CD4-positive, CD25-positive, alpha-beta regulatory T cell (primary cell): Measurements from ENCODE around the gene MINDY1. TPM values are rescaled to one million over a fixed set of nuclear protein-coding genes. Genes with fewer than 3 reads are reported as not detected.

Experiments
- ATAC-seq, 2 donors: fragments of 150-1000 bp; cut with Tn5 transposase; one replicate each; pipeline ENCODE4 v1.10.0; 2021; ENCODE audit warnings: low read depth in 2 of 2, moderate number of reproducible peaks in 2 of 2, moderate library complexity in 1 of 2
- DNase-seq, 3 donors: peaks; one replicate each; pipeline versions ENCODE4 v3.0.0 to v3.0.0-alpha.2; 2012 to 2022; ENCODE audit warnings: mixed read lengths in 1 of 3
- H3K27ac ChIP-seq: one replicate; pipeline ENCODE4 v1.7.0; 2013; ENCODE audit warnings: mild to moderate bottlenecking, low read length; ENCODE audit not compliant: insufficient read depth, poor library complexity, severe bottlenecking
- H3K27me3 ChIP-seq: one replicate; pipeline ENCODE4 v1.7.0; 2013; ENCODE audit warnings: low read length; ENCODE audit not compliant: control insufficient read depth, insufficient read depth
- H3K36me3 ChIP-seq: one replicate; pipeline ENCODE4 v1.7.0; 2013; ENCODE audit warnings: mild to moderate bottlenecking, low read length, moderate library complexity; ENCODE audit not compliant: control insufficient read depth, insufficient read depth
- H3K4me1 ChIP-seq: 2 replicates; pipeline ENCODE4 v1.7.0; 2013; ENCODE audit warnings: mild to moderate bottlenecking, low read length; ENCODE audit not compliant: insufficient read depth, control insufficient read depth, poor library complexity, severe bottlenecking
- H3K4me3 ChIP-seq: one replicate; pipeline ENCODE4 v1.7.0; 2013; ENCODE audit warnings: low read depth, mild to moderate bottlenecking, low read length, moderate library complexity
- H3K9me3 ChIP-seq, 2 experiments: 1 replicate in 1 of 2; 2 replicates in 1 of 2; pipeline ENCODE4 v1.7.0; 2013; ENCODE audit warnings: low read length in 2 of 2, mild to moderate bottlenecking in 1 of 2, moderate library complexity in 1 of 2; ENCODE audit not compliant: control insufficient read depth in 2 of 2
- H3K27ac Mint-ChIP-seq, 3 donors: one replicate each; pipeline ENCODE4 v1.8.0; 2020 to 2022; ENCODE audit warnings: mild to moderate bottlenecking in 3 of 3, mixed read lengths in 3 of 3, moderate library complexity in 2 of 3
- H3K27me3 Mint-ChIP-seq: one replicate; pipeline ENCODE4 v1.8.0; 2022; ENCODE audit warnings: mild to moderate bottlenecking, mixed read lengths
- H3K36me3 Mint-ChIP-seq: one replicate; pipeline ENCODE4 v1.8.0; 2020; ENCODE audit warnings: mixed read lengths
- H3K4me1 Mint-ChIP-seq, 4 donors: one replicate each; pipeline ENCODE4 v1.8.0; 2020 to 2022; ENCODE audit warnings: mixed read lengths in 4 of 4, mild to moderate bottlenecking in 1 of 4
- H3K4me3 Mint-ChIP-seq, 4 donors: one replicate each; pipeline ENCODE4 v1.8.0; 2020 to 2022; ENCODE audit warnings: mild to moderate bottlenecking in 4 of 4, mixed read lengths in 4 of 4, moderate library complexity in 3 of 4
- H3K9me3 Mint-ChIP-seq, 7 donors: one replicate each; pipeline ENCODE4 v1.8.0; 2020 to 2022; ENCODE audit warnings: mixed read lengths in 7 of 7, mild to moderate bottlenecking in 3 of 7, moderate library complexity in 2 of 7
- polyA plus RNA-seq, 4 donors: library from polyadenylated mRNA; unstranded; fragments of 300-500 nt; fragmentation: Illumina TruSeq; gene quantifications; one replicate each; pipeline ENCODE4 v1.2.3, GENCODE V29; 2021
- total RNA-seq: library from RNA; stranded (reverse); gene quantifications from one replicate; pipeline ENCODE4 v1.2.3, GENCODE V29; 2022

Gene MINDY1
- total and polyA plus RNA-seq, 5 donors from 2014 or later, result 3.0 to 12.9 (median 5.4) TPM

DNA sequence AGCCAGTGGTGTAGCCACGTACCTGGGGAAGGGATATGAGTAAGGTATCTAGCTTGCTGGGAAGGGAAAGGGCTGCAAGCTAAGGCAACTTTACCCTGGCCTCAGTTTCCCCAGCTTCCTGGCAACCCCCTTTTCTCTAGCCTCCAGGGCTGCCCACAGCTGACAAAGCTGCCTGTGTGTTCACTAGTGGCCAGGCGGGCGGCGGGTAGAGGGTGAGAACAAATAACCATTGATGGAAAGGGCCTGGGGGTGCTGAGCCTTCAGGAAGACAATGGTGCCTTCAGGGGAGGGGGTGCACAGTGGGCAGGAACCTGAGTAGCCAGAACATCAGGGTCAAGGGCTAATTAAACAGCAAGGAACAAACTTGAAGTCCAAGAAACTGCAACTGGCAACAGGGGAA, 38.2 kb downstream of the MINDY1 start:
- no peaks in the 10 kb centered on the region for H3K27me3 Mint-ChIP-seq
- peak overlapping the region in 1 of 4 donors; percentile 80 for H3K4me3 Mint-ChIP-seq
- H3K4me3 ChIP-seq, result no peak overlapping the region
- H3K9me3 Mint-ChIP-seq, result no peaks in the 10 kb centered on the region
- DNase-seq, result no peak
- H3K27ac ChIP-seq, result no peak overlapping the region
- peaks cover 29% of the 10 kb centered on the region for H3K4me1 ChIP-seq
- H3K36me3 Mint-ChIP-seq, result peaks cover 37% of the 10 kb centered on the region
- H3K36me3 ChIP-seq, result peaks cover 54% of the 10 kb centered on the region
- ATAC-seq, result no peak
- no peaks in the 10 kb centered on the region for H3K27me3 ChIP-seq
- no peaks in the 10 kb centered on the region for H3K9me3 ChIP-seq
- peaks cover 10 to 46% (median 39%) of the 10 kb centered on the region in 4 donors for H3K4me1 Mint-ChIP-seq
- peak overlapping the region in 1 of 3 donors; percentile 33 for H3K27ac Mint-ChIP-seq

DNA sequence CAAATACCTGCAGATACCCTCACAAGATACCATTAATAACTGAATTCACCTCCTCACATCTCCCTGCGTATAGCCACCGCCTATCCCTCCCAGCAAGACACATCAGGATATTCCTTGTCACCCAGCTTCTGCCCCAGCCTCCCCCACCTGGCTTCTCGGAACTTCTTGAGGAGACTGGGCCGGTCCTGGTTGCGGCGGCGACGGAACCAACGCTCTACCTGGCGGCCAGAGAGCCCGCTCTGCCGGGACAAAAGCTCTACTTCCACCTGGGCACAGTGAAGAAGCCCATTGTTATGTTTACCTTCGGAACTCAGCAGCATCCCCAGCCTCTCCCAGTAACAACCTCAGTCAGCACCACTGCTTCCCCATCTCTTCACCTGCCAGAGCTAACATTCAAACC, 38.8 kb downstream of the MINDY1 start:
- Histone ChIP-seq H3K36me3 (peaks cover 59% of the 10 kb centered on the region), H3K9me3 (no peaks in the 10 kb centered on the region), H3K4me1 (peaks cover 24% of the 10 kb centered on the region), H3K27me3 (no peaks in the 10 kb centered on the region), H3K27ac (no peak overlapping the region), H3K4me3 (no peak overlapping the region)
- Mint-ChIP-seq H3K9me3 (no peaks in the 10 kb centered on the region), H3K4me1 (peaks cover 10 to 41% (median 34%) of the 10 kb centered on the region in 4 donors), H3K36me3 (peaks cover 42% of the 10 kb centered on the region), H3K27ac (peak overlapping the region in 1 of 3 donors; percentile 35), H3K4me3 (peak overlapping the region in 1 of 4 donors; percentile 80), H3K27me3 (no peaks in the 10 kb centered on the region)
- ATAC-seq (no peak), DNase-seq (no peak)

DNA sequence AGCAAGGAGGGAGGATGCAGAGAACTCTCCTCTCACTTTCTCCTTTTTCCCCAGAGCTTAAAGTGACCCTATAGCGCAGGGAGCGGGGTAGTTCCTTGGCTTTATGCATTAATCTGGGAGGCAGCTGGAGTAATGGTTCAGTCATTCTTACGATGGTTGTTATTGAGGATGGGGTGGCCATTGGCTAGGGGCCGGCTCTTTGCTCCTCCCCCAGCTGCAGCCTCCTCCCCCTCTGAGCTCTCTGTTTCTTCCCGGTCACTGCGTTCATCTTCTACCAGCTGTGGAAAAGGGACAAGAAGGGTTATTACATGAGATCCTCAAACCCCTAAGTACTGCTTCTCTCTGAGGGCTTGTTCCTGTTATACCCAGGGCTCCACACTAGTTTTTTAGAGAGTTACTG, 40.7 kb downstream of the MINDY1 start:
- no peaks in the 10 kb centered on the region for H3K9me3 Mint-ChIP-seq
- ATAC-seq, result no peak
- no peak overlapping the region for H3K4me3 ChIP-seq
- no peak overlapping the region for H3K27ac Mint-ChIP-seq
- DNase-seq, result no peak
- H3K27me3 Mint-ChIP-seq, result no peaks in the 10 kb centered on the region
- H3K36me3 Mint-ChIP-seq, result peaks cover 49% of the 10 kb centered on the region
- H3K9me3 ChIP-seq, result no peaks in the 10 kb centered on the region
- H3K36me3 ChIP-seq, result peaks cover 76% of the 10 kb centered on the region
- H3K4me1 Mint-ChIP-seq, result peaks cover 10 to 21% (median 16%) of the 10 kb centered on the region in 4 donors
- no peak overlapping the region for H3K4me3 Mint-ChIP-seq
- H3K4me1 ChIP-seq, result peaks cover 5% of the 10 kb centered on the region
- no peaks in the 10 kb centered on the region for H3K27me3 ChIP-seq
- no peak overlapping the region for H3K27ac ChIP-seq

DNA sequence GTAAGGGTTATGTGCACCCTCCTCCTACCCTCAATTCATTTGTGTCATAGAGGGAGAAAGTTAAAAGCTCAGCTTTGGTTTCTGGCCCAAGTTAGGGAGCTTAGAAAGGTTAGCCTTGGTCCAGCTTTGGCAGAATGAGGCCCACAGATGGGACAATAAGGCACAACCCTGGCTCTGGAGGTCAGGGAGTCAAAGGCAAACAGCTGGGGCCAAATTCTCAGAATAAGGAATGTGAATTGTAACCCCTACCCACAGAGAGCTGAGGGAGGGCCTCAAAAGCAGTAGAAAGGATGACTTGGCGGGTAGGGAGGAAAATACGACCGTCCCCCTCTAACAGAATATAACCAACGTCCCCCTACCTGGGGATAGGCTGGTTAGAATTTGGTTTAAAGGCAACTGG, 41.1 kb downstream of the MINDY1 start:
- Mint-ChIP-seq H3K4me3 (no peak overlapping the region), H3K4me1 (peaks cover 7 to 17% (median 12%) of the 10 kb centered on the region in 4 donors), H3K27ac (no peak overlapping the region), H3K27me3 (no peaks in the 10 kb centered on the region), H3K9me3 (no peaks in the 10 kb centered on the region), H3K36me3 (peaks cover 50% of the 10 kb centered on the region)
- Histone ChIP-seq H3K36me3 (peaks cover 80% of the 10 kb centered on the region), H3K4me1 (peaks cover under 1% of the 10 kb centered on the region), H3K27me3 (no peaks in the 10 kb centered on the region), H3K4me3 (no peak overlapping the region), H3K9me3 (no peaks in the 10 kb centered on the region), H3K27ac (no peak overlapping the region)
- DNase-seq (no peak), ATAC-seq (no peak)

DNA sequence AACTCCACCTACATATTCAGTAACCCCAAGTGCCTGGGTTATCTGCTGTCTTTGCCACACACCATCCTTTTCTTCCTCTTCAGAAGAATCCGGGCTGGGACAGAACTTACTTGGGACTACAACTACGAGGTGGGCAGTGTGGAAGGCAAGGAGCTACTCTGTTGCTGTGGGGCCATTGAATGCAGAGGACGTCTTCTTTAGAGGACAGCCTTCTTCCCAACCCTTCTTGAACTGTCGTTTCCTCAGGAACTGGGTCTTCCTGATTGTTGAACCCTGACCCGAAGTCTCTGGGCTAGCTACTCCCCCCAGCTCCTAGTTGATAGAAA, 42.6 kb downstream of the MINDY1 start:
- no peaks in the 10 kb centered on the region for H3K27me3 Mint-ChIP-seq
- no peaks in the 10 kb centered on the region for H3K27me3 ChIP-seq

DNA sequence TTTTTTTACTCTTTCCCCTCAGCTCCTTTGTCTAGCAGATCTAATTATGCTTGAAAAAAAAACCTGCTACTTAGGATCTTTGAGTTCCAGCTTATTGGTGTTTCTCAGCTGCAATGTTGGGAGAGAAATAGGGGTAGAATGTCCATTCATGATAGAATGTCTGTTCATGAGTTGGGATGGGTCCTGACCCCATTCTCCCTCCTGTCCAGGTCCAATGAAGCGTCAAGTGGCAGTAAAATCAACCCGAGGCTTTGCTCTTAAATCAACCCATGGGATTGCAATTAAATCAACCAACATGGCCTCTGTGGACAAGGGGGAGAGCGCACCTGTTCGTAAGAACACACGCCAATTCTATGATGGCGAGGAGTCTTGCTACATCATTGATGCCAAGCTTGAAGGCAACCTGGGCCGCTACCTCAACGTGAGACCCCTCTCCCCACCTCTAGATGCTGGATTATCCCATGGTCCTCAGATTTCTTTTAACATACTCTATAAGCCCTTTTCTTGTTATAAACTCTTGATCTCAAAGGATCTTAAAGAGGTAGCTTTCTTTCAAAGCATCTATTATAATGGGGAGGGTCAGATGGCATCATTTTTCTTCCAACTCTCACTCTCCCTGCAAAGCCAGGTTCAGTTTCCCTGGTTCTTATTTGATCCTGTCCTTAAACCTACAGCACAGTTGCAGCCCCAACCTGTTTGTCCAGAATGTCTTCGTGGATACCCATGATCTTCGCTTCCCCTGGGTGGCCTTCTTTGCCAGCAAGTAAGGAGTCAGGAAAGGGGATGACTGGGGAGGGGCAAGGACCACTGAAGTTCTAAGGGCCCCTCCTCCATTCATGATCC, 43.2 kb downstream of the MINDY1 start:
- H3K9me3 ChIP-seq, result no peaks in the 10 kb centered on the region
- Mint-ChIP-seq H3K4me1 (peaks cover 0 to 4% (median 2%) of the 10 kb centered on the region in 4 donors), H3K27me3 (no peaks in the 10 kb centered on the region), H3K4me3 (no peak overlapping the region), H3K36me3 (peaks cover 59% of the 10 kb centered on the region), H3K27ac (peak overlapping the region in 1 of 3 donors; percentile 72), H3K9me3 (no peaks in the 10 kb centered on the region)
- H3K36me3 ChIP-seq, result peaks cover 91% of the 10 kb centered on the region
- no peak for DNase-seq
- no peak for ATAC-seq
- H3K4me1 ChIP-seq, result no peaks in the 10 kb centered on the region
- H3K27me3 ChIP-seq, result no peaks in the 10 kb centered on the region
- H3K4me3 ChIP-seq, result no peak overlapping the region
- H3K27ac ChIP-seq, result no peak overlapping the region

More for the DNA sequence above, 42.6 kb downstream of the MINDY1 start:
- Histone ChIP-seq H3K4me3 (no peak overlapping the region), H3K9me3 (no peaks in the 10 kb centered on the region), H3K27ac (no peak overlapping the region), H3K4me1 (no peaks in the 10 kb centered on the region), H3K36me3 (peaks cover 93% of the 10 kb centered on the region)
- Mint-ChIP-seq H3K27ac (peak overlapping the region in 1 of 3 donors; percentile 72), H3K36me3 (peaks cover 61% of the 10 kb centered on the region), H3K4me3 (no peak overlapping the region), H3K9me3 (no peaks in the 10 kb centered on the region), H3K4me1 (peaks cover 0 to 9% (median 7%) of the 10 kb centered on the region in 4 donors)
- DNase-seq (no peak), ATAC-seq (no peak)

DNA sequence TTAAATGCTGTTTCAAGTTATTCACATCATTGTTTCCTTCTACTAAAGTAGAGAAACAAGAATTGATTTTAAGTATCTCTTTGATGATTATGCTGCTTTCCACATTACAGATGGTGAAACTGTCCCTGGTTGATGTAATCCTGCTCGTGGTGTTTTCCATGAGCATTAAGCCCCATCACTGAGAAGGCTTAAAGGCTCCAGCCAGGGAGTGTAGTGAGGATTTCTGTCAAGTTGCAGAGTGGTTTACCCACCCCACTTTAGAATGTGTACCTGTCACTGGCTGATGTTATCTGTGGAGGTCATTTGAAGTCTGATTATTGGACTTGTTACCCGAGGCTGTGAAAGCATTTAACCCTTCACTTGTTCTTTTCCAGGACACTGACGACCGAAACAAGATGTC, 44.9 kb downstream of the MINDY1 start:
- Histone ChIP-seq H3K27ac (no peak overlapping the region), H3K9me3 (no peaks in the 10 kb centered on the region), H3K4me1 (no peaks in the 10 kb centered on the region), H3K36me3 (peaks cover 74% of the 10 kb centered on the region), H3K4me3 (no peak overlapping the region), H3K27me3 (no peaks in the 10 kb centered on the region)
- no peaks in the 10 kb centered on the region for H3K27me3 Mint-ChIP-seq
- H3K9me3 Mint-ChIP-seq, result no peaks in the 10 kb centered on the region
- H3K27ac Mint-ChIP-seq, result peak overlapping the region in 1 of 3 donors; percentile 72
- H3K4me3 Mint-ChIP-seq, result no peak overlapping the region
- peaks cover 48% of the 10 kb centered on the region for H3K36me3 Mint-ChIP-seq
- DNase-seq (no peak), ATAC-seq (no peak)
- H3K4me1 Mint-ChIP-seq, result peaks cover 0 to 4% (median 0%) of the 10 kb centered on the region in 4 donors

DNA sequence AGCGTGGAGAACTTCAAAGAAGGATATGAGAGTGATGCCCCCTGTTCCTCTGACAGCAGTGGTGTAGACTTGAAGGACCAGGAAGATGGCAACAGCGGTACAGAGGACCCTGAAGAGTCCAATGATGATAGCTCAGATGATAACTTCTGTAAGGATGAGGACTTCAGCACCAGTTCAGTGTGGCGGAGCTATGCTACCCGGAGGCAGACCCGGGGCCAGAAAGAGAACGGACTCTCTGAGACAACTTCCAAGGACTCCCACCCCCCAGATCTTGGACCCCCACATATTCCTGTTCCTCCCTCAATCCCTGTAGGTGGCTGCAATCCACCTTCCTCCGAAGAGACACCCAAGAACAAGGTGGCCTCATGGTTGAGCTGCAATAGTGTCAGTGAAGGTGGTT, 46.1 kb downstream of the MINDY1 start:
- Mint-ChIP-seq H3K27ac (no peak overlapping the region), H3K27me3 (no peaks in the 10 kb centered on the region), H3K4me3 (no peak overlapping the region), H3K4me1 (no peaks in the 10 kb centered on the region), H3K36me3 (peaks cover 41% of the 10 kb centered on the region), H3K9me3 (no peaks in the 10 kb centered on the region)
- H3K4me3 ChIP-seq, result no peak overlapping the region
- H3K36me3 ChIP-seq, result peaks cover 69% of the 10 kb centered on the region
- H3K9me3 ChIP-seq, result no peaks in the 10 kb centered on the region
- H3K4me1 ChIP-seq, result no peaks in the 10 kb centered on the region
- no peak overlapping the region for H3K27ac ChIP-seq
- ATAC-seq, result no peak
- no peaks in the 10 kb centered on the region for H3K27me3 ChIP-seq
- DNase-seq, result no peak
